ENCODE results near the gene LY6G6D. TPM values are rescaled to one million over a fixed set of nuclear protein-coding genes. Genes with fewer than 3 reads are reported as not detected.

LY6G6D gene
- total and polyA plus RNA-seq, 2 of the 13 experiments (the other 11 are each of a cell fraction or from before 2014, with no cell fraction given): not detected

- TF ChIP-seq, protein P1, sequence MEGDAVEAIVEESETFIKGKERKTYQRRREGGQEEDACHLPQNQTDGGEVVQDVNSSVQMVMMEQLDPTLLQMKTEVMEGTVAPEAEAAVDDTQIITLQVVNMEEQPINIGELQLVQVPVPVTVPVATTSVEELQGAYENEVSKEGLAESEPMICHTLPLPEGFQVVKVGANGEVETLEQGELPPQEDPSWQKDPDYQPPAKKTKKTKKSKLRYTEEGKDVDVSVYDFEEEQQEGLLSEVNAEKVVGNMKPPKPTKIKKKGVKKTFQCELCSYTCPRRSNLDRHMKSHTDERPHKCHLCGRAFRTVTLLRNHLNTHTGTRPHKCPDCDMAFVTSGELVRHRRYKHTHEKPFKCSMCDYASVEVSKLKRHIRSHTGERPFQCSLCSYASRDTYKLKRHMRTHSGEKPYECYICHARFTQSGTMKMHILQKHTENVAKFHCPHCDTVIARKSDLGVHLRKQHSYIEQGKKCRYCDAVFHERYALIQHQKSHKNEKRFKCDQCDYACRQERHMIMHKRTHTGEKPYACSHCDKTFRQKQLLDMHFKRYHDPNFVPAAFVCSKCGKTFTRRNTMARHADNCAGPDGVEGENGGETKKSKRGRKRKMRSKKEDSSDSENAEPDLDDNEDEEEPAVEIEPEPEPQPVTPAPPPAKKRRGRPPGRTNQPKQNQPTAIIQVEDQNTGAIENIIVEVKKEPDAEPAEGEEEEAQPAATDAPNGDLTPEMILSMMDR (CRISPR knock-in tag; IDR thresholded peaks at IDR 0.05): no peak
- TF ChIP-seq ZNF644 (CRISPR knock-in tag; IDR thresholded peaks at IDR 0.05; ENCODE audit: low read depth) (no peak), DNMT1 (CRISPR knock-in tag; IDR thresholded peaks at IDR 0.05) (no peak), NFKBIZ (CRISPR knock-in tag; IDR thresholded peaks at IDR 0.05) (no peak), ASH2L (IDR thresholded peaks at IDR 0.05; ENCODE audit: insufficient read length, low read depth, low read length) (peak; percentile 35), CREB1 (IDR thresholded peaks at IDR 0.05) (peak; percentile 80), CREB1 (CRISPR knock-in tag; IDR thresholded peaks at IDR 0.05) (peak; percentile 89), ATF7 (IDR thresholded peaks at IDR 0.05) (no peak), ATF7 (CRISPR knock-in tag; IDR thresholded peaks at IDR 0.05) (peak; percentile 85; the same call in 1 of the 2 replicates), HDAC1 (CRISPR knock-in tag; IDR thresholded peaks at IDR 0.05) (peak; percentile 94), ZNF230 (CRISPR knock-in tag; IDR thresholded peaks at IDR 0.05) (peak; percentile 97), NAIF1 (CRISPR knock-in tag; IDR thresholded peaks at IDR 0.05; ENCODE audit: borderline replicate concordance) (peak; percentile 92), NR2C2 (CRISPR knock-in tag; IDR thresholded peaks at IDR 0.05; ENCODE audit: borderline replicate concordance) (peak; percentile 61; the same call in 1 of the 2 replicates), ZNF317 (CRISPR knock-in tag; IDR thresholded peaks at IDR 0.05) (peak; percentile 90), ZSCAN22 (CRISPR knock-in tag; IDR thresholded peaks at IDR 0.05) (peak; percentile 82; the same call in 1 of the 2 replicates), EHMT2 (IDR thresholded peaks at IDR 0.05; ENCODE audit: borderline replicate concordance, low read depth, low read length) (no peak), ZNF260 (CRISPR knock-in tag; IDR thresholded peaks at IDR 0.05; ENCODE audit: borderline replicate concordance, low read depth) (no peak), MLXIP (CRISPR knock-in tag; IDR thresholded peaks at IDR 0.05; ENCODE audit: borderline replicate concordance) (no peak; the same call in 1 of the 2 replicates), SRSF4 (IDR thresholded peaks at IDR 0.05; ENCODE audit: low read depth, low read length, poor library complexity, severe bottlenecking) (no peak), ZNF607 (CRISPR knock-in tag; IDR thresholded peaks at IDR 0.05; ENCODE audit: borderline replicate concordance) (peak; percentile 97), PHF5A (CRISPR knock-in tag; IDR thresholded peaks at IDR 0.05; ENCODE audit: low read depth, unreplicated experiment) (peak; percentile 82), ZBTB3 (CRISPR knock-in tag; IDR thresholded peaks at IDR 0.05; ENCODE audit: borderline replicate concordance, low read depth) (peak; percentile 82; the same call in 1 of the 2 replicates), PCBP1 (IDR thresholded peaks at IDR 0.05; ENCODE audit: borderline replicate concordance, low read depth, low read length) (0 out of 2 replicates have a peak, but pooled peaks have one; percentile 79), ZZZ3 (CRISPR knock-in tag; IDR thresholded peaks at IDR 0.05; ENCODE audit: borderline replicate concordance) (peak; percentile 95), CERS6 (CRISPR knock-in tag; IDR thresholded peaks at IDR 0.05) (peak; percentile 89; the same call in 1 of the 2 replicates)
Measured at GRCh38 chr6:31739639-31740396, 24.7 kb downstream of the LY6G6D start, which contains the start of gene MSH5 (continued).

Measured in HepG2 (cell line).